Fibroblast of lung (primary cell): ENCODE data around the gene COLGALT1.
"Not testable (repeated sequence)": the region's sequence is repeated elsewhere in the genome, so short reads cannot be mapped to it uniquely, and the experiment has no call there.

Experiments used
- CTCF ChIP-seq, 2 donors: IDR thresholded peaks in 1 of 2; conservative IDR thresholded peaks in 1 of 2; 1 replicate in 1 of 2; 2 replicates in 1 of 2; pipeline ENCODE4 v1.5.1; 2011 to 2012; ENCODE audit warnings: low read length in 2 of 2, control low read depth in 1 of 2, inconsistent platforms in 1 of 2, low read depth in 1 of 2, mild to moderate bottlenecking in 1 of 2
- EZH2 ChIP-seq: IDR thresholded peaks from 2 replicates; pipeline ENCODE4 v1.5.1; 2012; ENCODE audit warnings: low read length, control low read depth, mild to moderate bottlenecking; ENCODE audit errors: missing control alignments

DNA sequence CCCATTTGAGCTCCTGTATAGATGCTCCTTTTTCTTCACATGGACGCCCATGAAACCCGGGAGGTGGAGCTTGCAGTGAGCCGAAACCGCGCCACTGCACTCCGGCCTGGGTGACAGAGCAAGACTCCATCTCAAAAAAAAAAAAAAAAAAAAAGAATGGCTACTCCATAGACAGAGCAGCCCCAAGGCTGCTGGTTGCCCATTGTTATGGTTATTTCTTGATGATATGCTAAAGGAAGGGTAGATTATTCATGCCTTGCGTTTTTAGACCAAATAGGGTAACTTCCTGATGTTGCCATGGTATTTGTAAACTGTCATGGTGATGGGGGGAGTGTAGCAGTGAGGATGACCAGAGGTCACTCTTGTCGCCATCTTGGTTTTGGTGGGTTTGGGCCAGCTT, 42.6 kb downstream of the COLGALT1 start:
- TF ChIP-seq CTCF (conservative IDR thresholded peaks at IDR 0.05 in 1 of 2, IDR thresholded peaks at IDR 0.05 in 1 of 2; ENCODE audit: low read depth in 1 of 2, low read length in 2 of 2); EZH2: not testable (repeated sequence)
